ENCODE results near the gene UBALD2.
A peak's percentile ranks its signal among the peaks of the same experiment; 100 is the strongest.
"Not testable (repeated sequence)": the region's sequence is repeated elsewhere in the genome, so short reads cannot be mapped to it uniquely, and the experiment has no call there.

UBALD2 gene

GRCh38 chr17:76262732-76263344 is 2.3 kb upstream of the UBALD2 start:
- no peak for DNase-seq (ENCODE audit: low read depth in 2 of 2)
- TF ChIP-seq, protein P1, sequence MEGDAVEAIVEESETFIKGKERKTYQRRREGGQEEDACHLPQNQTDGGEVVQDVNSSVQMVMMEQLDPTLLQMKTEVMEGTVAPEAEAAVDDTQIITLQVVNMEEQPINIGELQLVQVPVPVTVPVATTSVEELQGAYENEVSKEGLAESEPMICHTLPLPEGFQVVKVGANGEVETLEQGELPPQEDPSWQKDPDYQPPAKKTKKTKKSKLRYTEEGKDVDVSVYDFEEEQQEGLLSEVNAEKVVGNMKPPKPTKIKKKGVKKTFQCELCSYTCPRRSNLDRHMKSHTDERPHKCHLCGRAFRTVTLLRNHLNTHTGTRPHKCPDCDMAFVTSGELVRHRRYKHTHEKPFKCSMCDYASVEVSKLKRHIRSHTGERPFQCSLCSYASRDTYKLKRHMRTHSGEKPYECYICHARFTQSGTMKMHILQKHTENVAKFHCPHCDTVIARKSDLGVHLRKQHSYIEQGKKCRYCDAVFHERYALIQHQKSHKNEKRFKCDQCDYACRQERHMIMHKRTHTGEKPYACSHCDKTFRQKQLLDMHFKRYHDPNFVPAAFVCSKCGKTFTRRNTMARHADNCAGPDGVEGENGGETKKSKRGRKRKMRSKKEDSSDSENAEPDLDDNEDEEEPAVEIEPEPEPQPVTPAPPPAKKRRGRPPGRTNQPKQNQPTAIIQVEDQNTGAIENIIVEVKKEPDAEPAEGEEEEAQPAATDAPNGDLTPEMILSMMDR (IDR thresholded peaks at IDR 0.05; ENCODE audit: low read depth, low read length) = no peak
- no peak overlapping the region for H3K4me3 ChIP-seq (replicated peaks in 1 of 2; ENCODE audit: low read depth in 2 of 2, low read length in 2 of 2)

GRCh38 chr17:76263896-76264295 is 1.3 kb upstream of the UBALD2 start:
- H3K4me3 ChIP-seq (replicated peaks in 1 of 2; ENCODE audit: low read depth in 2 of 2, low read length in 2 of 2) = no peak overlapping the region
- DNase-seq (ENCODE audit: low read depth in 2 of 2) = no peak
- TF ChIP-seq, protein P1 (IDR thresholded peaks at IDR 0.05; ENCODE audit: low read depth, low read length) = no peak

- TF ChIP-seq, protein P1 (IDR thresholded peaks at IDR 0.05; ENCODE audit: low read depth, low read length) = no peak
- no peak for DNase-seq (ENCODE audit: low read depth in 2 of 2)
- H3K4me3 ChIP-seq (replicated peaks in 1 of 2; ENCODE audit: low read depth in 2 of 2, low read length in 2 of 2) = no peak overlapping the region
These were observed 758 bp upstream of the UBALD2 start for GRCh38 chr17:76264425-76264754.

DNA sequence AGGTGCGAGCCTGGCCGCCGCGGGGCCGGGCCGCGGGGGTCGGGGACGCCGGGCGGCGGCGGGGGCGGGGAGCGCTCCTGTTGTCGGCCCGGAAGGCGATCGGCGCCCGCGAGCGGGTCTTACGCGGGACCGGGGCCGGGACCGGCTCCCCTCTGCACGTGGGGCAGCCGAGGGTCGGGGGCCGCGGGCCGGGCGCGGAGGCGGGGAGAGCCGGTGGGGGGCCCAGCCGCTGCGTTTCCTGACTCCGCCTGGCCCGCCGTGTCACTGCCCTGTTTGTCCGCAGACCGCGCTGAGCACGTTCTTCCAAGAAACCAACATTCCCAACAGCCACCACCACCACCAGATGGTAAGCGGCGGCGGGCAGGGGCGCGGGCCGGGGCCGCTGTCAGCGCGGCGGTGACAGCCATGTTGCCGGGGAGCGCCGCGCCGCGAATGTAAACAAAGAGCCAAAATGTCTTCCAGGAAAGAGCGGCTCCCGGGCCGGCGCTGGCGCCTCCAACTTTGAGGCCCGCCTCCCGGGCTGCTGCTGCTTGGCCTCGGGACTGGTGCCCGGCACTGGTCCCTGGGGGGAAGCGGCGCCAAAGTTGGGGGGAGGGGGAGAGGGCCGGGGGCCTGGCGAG is 586 bp downstream of the UBALD2 start:
- H3K4me3 ChIP-seq (replicated peaks in 1 of 2; ENCODE audit: low read depth in 2 of 2, low read length in 2 of 2) = peak overlapping the region; percentile 68 to 83
- TF ChIP-seq, protein P1 (IDR thresholded peaks at IDR 0.05; ENCODE audit: low read depth, low read length) = no peak
- peak; percentile 47 to 75 for DNase-seq (ENCODE audit: low read depth in 2 of 2)

DNA sequence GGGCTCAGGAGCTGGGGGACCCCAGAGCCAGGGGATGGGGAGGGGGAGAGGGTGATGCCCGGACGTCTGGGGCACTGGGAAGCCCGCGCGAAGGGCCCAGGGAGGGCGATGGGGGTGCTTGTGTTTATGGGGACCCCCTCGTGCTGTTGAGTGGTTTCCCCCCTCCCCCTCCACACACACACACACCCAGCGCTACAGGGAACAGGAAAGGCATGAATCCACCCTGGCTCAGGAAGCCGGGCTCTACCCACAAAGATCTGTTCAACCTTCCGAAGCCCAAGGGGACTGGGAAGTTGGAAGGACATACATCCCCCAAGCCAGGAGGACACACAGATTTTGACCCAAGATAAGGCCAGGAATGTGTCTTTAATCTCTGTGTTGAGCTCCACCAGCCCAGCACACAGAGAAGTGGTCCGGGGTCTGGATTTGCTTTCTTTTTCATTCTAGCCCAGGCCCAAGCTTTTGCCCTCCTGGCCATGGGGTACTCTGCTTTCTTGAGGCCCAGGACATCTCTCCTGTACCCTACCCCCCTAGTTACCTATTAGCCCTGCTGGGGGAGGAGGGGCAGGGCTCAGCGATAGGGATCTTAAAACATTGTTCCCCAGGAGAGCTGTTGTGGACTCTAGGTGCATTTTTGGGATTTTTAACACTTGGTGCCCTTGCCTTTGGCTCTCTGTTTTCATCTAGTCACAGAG is 1.2 kb downstream of the UBALD2 start:
- TF ChIP-seq, protein P1 (IDR thresholded peaks at IDR 0.05; ENCODE audit: low read depth, low read length) = no peak
- DNase-seq (ENCODE audit: low read depth in 2 of 2) = peak; percentile 49 to 65

DNA sequence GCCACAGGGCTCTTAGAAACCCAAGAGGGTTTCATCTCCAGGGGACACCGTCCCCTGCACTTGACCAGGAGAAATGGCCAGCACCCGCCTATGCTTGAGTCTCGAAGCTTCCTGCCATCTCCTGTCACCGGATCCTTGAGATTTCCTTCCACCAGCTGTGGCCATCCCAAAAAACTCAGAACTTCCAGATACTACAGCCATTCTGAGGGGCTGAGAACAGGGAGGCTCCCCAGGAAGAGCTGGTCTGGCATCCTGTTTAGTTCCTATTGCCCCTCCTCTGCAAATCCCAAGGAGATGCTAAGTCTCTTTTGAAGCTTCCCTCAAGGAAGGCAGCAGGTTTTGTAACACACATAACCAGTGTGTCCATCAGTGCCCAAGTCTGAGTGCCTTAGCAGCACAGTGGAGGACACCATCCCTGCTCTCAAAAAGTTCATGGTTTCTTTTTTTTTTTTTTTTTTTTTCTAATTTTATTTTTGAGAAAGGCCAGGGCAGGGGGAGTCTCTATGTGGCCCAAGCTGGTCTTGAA is 2.0 kb downstream of the UBALD2 start:
- no peak for DNase-seq (ENCODE audit: low read depth in 2 of 2)
- TF ChIP-seq, protein P1 (IDR thresholded peaks at IDR 0.05; ENCODE audit: low read depth, low read length) = no peak
- H3K4me3 ChIP-seq (replicated peaks in 1 of 2; ENCODE audit: low read depth in 2 of 2, low read length in 2 of 2) = peak overlapping the region; percentile 68 to 83

More for the DNA sequence above, 1.2 kb downstream of the UBALD2 start:
- peak overlapping the region; percentile 68 to 83 for H3K4me3 ChIP-seq (replicated peaks in 1 of 2; ENCODE audit: low read depth in 2 of 2, low read length in 2 of 2)

DNA sequence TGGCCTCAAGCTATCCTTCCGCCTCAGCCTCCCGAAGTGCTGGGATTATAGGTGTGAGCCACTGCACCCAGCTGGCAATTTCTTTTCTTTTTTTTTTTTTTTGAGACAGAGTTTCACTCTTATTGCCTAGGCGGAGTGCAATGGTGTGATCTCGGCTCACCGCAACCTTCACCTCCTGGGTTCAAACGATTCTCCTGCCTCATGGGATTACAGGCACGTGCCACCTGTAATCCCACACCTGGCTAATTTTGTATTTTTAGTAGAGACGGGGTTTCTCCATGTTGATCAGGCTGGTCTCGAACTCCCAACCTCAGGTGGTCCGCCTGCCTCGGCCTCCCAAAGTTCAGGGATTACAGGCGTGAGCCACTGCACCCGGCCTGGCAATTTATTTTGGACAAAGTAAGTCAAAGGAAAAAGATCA is 2.4 kb downstream of the UBALD2 start:
- not testable (repeated sequence) for H3K4me3 ChIP-seq (replicated peaks in 1 of 2; ENCODE audit: low read depth in 2 of 2, low read length in 2 of 2); DNase-seq (ENCODE audit: low read depth in 2 of 2)

All from cardiac fibroblast (primary cell).